C4-2B (cell line): ENCODE results near the gene ERC1.

ENCODE experiments used
- CTCF ChIP-seq: fragments of 450-650 bp; conservative IDR thresholded peaks from 2 replicates; pipeline ENCODE4 v1.5.1; 2017; ENCODE audit warnings: mild to moderate bottlenecking
- ZFX ChIP-seq: fragments of 450-650 bp; IDR thresholded peaks from 2 replicates; pipeline ENCODE4 v1.6.1; 2017

GRCh38 chr12:1001507-1001906 lies 10.5 kb downstream of the ERC1 start:
- no peak for TF ChIP-seq CTCF
- TF ChIP-seq ZFX = no peak
